ENCODE measurements around the gene DRAXIN.

The DRAXIN gene

DNA sequence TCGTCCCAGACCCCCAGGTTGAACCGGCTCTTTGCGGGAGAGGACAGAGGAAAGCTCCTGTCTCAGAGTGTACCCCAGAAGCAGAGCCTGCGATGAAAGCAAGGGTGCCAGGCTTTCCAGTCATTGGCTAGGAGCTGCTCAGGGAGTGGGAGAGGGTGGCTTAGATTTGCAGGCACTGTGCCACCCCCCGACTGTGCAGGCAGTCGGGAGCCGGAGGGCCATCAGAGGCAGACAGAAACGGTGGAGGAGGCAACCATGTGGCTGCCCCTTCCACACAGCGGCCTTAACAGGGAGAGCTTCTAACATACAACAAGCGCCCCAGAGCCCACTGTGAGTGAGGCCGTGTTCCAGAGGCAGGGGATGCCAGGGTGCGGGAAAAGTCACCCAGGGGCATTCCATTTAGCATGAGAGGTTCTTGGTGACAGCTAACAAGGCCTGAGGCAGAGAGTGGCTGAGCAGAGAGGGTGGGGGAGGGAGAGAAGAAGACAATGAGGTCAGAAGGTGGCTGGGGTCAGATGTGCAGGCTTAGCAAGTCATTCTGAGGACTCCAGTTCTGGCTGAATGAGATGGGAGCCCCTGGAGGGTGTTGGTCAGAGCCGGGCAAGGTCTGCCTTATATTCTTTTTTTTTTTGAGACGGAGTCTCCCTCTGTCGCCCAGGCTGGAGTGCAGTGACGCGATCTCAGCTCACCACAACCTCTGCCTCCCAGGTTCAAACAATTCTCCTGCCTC is 61.0 kb downstream of the DRAXIN start:
- H3K36me3 ChIP-seq (ENCODE audit: insufficient read depth, low read length), result no peaks in the 10 kb centered on the region
- TF ChIP-seq EZH2 (IDR thresholded peaks at IDR 0.05; ENCODE audit: borderline replicate concordance, low read depth, low read length, severe bottlenecking), result no peak
- TF ChIP-seq, protein P1, sequence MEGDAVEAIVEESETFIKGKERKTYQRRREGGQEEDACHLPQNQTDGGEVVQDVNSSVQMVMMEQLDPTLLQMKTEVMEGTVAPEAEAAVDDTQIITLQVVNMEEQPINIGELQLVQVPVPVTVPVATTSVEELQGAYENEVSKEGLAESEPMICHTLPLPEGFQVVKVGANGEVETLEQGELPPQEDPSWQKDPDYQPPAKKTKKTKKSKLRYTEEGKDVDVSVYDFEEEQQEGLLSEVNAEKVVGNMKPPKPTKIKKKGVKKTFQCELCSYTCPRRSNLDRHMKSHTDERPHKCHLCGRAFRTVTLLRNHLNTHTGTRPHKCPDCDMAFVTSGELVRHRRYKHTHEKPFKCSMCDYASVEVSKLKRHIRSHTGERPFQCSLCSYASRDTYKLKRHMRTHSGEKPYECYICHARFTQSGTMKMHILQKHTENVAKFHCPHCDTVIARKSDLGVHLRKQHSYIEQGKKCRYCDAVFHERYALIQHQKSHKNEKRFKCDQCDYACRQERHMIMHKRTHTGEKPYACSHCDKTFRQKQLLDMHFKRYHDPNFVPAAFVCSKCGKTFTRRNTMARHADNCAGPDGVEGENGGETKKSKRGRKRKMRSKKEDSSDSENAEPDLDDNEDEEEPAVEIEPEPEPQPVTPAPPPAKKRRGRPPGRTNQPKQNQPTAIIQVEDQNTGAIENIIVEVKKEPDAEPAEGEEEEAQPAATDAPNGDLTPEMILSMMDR (IDR thresholded peaks at IDR 0.05; ENCODE audit: borderline replicate concordance, extremely low read depth, low read length, poor library complexity, severe bottlenecking), result no peak
- no peak overlapping the region for H3K4me3 ChIP-seq (ENCODE audit: low read depth in 1 of 2, low read length in 2 of 2)
- H2AFZ ChIP-seq (ENCODE audit: low read depth, low read length), result no peak overlapping the region
- H3K9ac ChIP-seq (ENCODE audit: low read depth, low read length), result no peak overlapping the region
- H3K4me2 ChIP-seq (ENCODE audit: insufficient read depth, low read length), result no peak overlapping the region
- no peaks in the 10 kb centered on the region; the same call in 1 of the 2 replicates for H4K20me1 ChIP-seq (ENCODE audit: insufficient read depth, low read length)
- H3K27ac ChIP-seq (ENCODE audit: low read length), result no peak overlapping the region
- ATAC-seq (ENCODE audit: insufficient read depth, low read depth), result no peak
- no peaks in the 10 kb centered on the region for H3K9me3 ChIP-seq (ENCODE audit: insufficient read depth, low read length, severe bottlenecking)
- no peaks in the 10 kb centered on the region for H3K79me2 ChIP-seq (ENCODE audit: insufficient read depth, low read length)
- no peaks in the 10 kb centered on the region for H3K4me1 ChIP-seq (ENCODE audit: insufficient read depth, low read length)
- peaks cover 4% of the 10 kb centered on the region for H3K27me3 ChIP-seq (ENCODE audit: insufficient read depth, low read length, poor library complexity)
- no peak for DNase-seq

DNA sequence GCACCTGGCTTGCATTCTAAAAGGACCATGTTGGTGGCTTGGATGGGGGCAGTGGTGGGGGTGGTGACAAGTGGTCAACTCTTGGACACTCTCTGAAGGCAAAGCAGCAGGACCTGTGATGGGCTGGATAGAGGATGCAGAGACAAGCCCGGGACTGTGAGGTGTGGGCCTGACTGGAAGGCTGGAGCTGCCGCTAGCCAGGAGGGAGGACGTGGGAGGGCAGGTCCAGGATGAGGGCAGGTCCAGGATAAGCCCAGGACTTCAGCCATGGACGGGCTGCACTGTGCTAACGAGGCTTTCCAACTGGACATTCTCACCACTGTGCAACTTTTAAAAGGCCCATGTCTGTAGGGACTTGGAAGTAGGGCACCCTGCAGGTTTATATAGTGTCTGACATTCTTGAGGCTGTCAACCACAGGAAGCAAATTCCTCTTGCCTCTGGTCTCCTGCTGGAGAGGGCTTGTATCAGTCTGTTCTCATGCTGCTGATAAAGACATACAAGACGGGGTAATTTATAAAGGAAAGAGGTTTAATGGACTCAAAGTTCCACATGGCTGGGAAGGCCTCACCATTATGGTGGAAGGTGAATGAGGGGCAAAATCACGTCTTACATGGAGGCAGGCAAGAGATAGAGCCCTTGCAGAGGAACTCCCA is 62.2 kb downstream of the DRAXIN start:
- no peak overlapping the region for H3K9ac ChIP-seq (ENCODE audit: low read depth, low read length)
- H3K79me2 ChIP-seq (ENCODE audit: insufficient read depth, low read length), result no peaks in the 10 kb centered on the region
- no peak overlapping the region for H2AFZ ChIP-seq (ENCODE audit: low read depth, low read length)
- H3K4me3 ChIP-seq (ENCODE audit: low read depth in 1 of 2, low read length in 2 of 2), result no peak overlapping the region
- H3K4me1 ChIP-seq (ENCODE audit: insufficient read depth, low read length), result no peaks in the 10 kb centered on the region
- no peak overlapping the region for H3K27ac ChIP-seq (ENCODE audit: low read length)
- H3K36me3 ChIP-seq (ENCODE audit: insufficient read depth, low read length), result no peaks in the 10 kb centered on the region
- ATAC-seq (ENCODE audit: insufficient read depth, low read depth), result no peak
- no peaks in the 10 kb centered on the region; the same call in 1 of the 2 replicates for H4K20me1 ChIP-seq (ENCODE audit: insufficient read depth, low read length)
- H3K27me3 ChIP-seq (ENCODE audit: insufficient read depth, low read length, poor library complexity), result peaks cover 4% of the 10 kb centered on the region
- DNase-seq, result no peak
- no peaks in the 10 kb centered on the region for H3K9me3 ChIP-seq (ENCODE audit: insufficient read depth, low read length, severe bottlenecking)
- no peak overlapping the region for H3K4me2 ChIP-seq (ENCODE audit: insufficient read depth, low read length)
- TF ChIP-seq, protein P1 (IDR thresholded peaks at IDR 0.05; ENCODE audit: borderline replicate concordance, extremely low read depth, low read length, poor library complexity, severe bottlenecking), result no peak
- TF ChIP-seq EZH2 (IDR thresholded peaks at IDR 0.05; ENCODE audit: borderline replicate concordance, low read depth, low read length, severe bottlenecking), result no peak

DNA sequence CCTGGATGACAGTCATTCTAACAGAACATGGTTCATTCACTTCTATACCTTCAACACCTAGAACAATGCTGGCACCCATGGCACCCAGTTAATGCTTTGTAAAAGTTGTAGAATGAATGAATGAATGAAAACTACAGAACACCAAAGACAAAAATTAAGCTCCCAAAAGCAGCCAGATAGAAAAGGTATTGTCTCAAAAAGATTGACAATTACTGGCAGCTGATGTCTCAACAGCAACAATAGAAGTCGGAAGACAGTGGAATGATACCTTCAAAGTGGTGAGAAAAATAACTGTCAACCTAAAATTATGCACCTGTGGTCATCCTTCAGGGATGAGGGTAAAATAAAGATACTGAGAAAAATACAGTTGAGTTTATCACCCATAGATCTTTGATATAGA is 65.5 kb downstream of the DRAXIN start:
- Histone ChIP-seq H2AFZ (ENCODE audit: low read depth, low read length) (no peak overlapping the region), H3K27ac (ENCODE audit: low read length) (no peak overlapping the region), H4K20me1 (ENCODE audit: insufficient read depth, low read length) (no peaks in the 10 kb centered on the region), H3K4me3 (ENCODE audit: low read depth in 1 of 2, low read length in 2 of 2) (no peak overlapping the region), H3K4me1 (ENCODE audit: insufficient read depth, low read length) (no peaks in the 10 kb centered on the region), H3K27me3 (ENCODE audit: insufficient read depth, low read length, poor library complexity) (peaks cover 7% of the 10 kb centered on the region), H3K9ac (ENCODE audit: low read depth, low read length) (no peak overlapping the region), H3K9me3 (ENCODE audit: insufficient read depth, low read length, severe bottlenecking) (no peaks in the 10 kb centered on the region), H3K79me2 (ENCODE audit: insufficient read depth, low read length) (no peaks in the 10 kb centered on the region), H3K36me3 (ENCODE audit: insufficient read depth, low read length) (no peaks in the 10 kb centered on the region), H3K4me2 (ENCODE audit: insufficient read depth, low read length) (no peak overlapping the region)
- no peak for TF ChIP-seq EZH2 (IDR thresholded peaks at IDR 0.05; ENCODE audit: borderline replicate concordance, low read depth, low read length, severe bottlenecking)
- TF ChIP-seq, protein P1 (IDR thresholded peaks at IDR 0.05; ENCODE audit: borderline replicate concordance, extremely low read depth, low read length, poor library complexity, severe bottlenecking), result no peak
- ATAC-seq (ENCODE audit: insufficient read depth, low read depth) (no peak), DNase-seq (no peak)
